HG02970 (cell line): ENCODE data around the gene OSBP2.

ENCODE experiments used
- ATAC-seq: cut with Tn5 transposase; IDR thresholded peaks from one replicate; pipeline ENCODE4 v1.9.1; 2021; ENCODE audit warnings: mild to moderate bottlenecking, moderate library complexity, moderate number of reproducible peaks; ENCODE audit not compliant: unreplicated experiment, low FRiP score

The OSBP2 gene

GRCh38 chr22:30920407-30920806 lies 225.7 kb downstream of the OSBP2 start:
- ATAC-seq = no peak

GRCh38 chr22:30921108-30921507 lies 226.4 kb downstream of the OSBP2 start:
- ATAC-seq = no peak

GRCh38 chr22:30922151-30922611 lies 227.5 kb downstream of the OSBP2 start:
- no peak for ATAC-seq

GRCh38 chr22:30923168-30923900 lies 228.7 kb downstream of the OSBP2 start:
- no peak for ATAC-seq

GRCh38 chr22:30925667-30926066 lies 231.0 kb downstream of the OSBP2 start:
- ATAC-seq = no peak

- no peak for ATAC-seq
These were observed 232.0 kb downstream of the OSBP2 start for GRCh38 chr22:30926706-30927105.

GRCh38 chr22:30927806-30928205 lies 233.1 kb downstream of the OSBP2 start:
- no peak for ATAC-seq

- no peak for ATAC-seq
These were observed 233.7 kb downstream of the OSBP2 start for GRCh38 chr22:30928401-30928800.

GRCh38 chr22:30930228-30930627 lies 235.6 kb downstream of the OSBP2 start:
- no peak for ATAC-seq

- no peak for ATAC-seq
These were observed 237.0 kb downstream of the OSBP2 start for GRCh38 chr22:30931541-30932300.

GRCh38 chr22:30932661-30933060 lies 238.0 kb downstream of the OSBP2 start:
- no peak for ATAC-seq

GRCh38 chr22:30933457-30933856 lies 238.8 kb downstream of the OSBP2 start:
- no peak for ATAC-seq

- no peak for ATAC-seq
These were observed 239.4 kb downstream of the OSBP2 start for GRCh38 chr22:30934053-30934452.

- ATAC-seq = no peak
These were observed 246.2 kb downstream of the OSBP2 start for GRCh38 chr22:30940685-30941362.

- no peak for ATAC-seq
These were observed 246.7 kb downstream of the OSBP2 start for GRCh38 chr22:30941363-30941740.

GRCh38 chr22:30943368-30943767 lies 248.7 kb downstream of the OSBP2 start:
- ATAC-seq = no peak

GRCh38 chr22:30944986-30945385 lies 250.3 kb downstream of the OSBP2 start:
- no peak for ATAC-seq

GRCh38 chr22:30945653-30946052 lies 251.0 kb downstream of the OSBP2 start:
- ATAC-seq = no peak

- no peak for ATAC-seq
These were observed 251.7 kb downstream of the OSBP2 start for GRCh38 chr22:30946354-30946753.

GRCh38 chr22:30947173-30947815 lies 252.6 kb downstream of the OSBP2 start:
- ATAC-seq = no peak
